Cortex of kidney (tissue), 1 donor: ENCODE results near the gene SLC1A5.

Experiments used
- DNase-seq: peaks from one replicate; lab custom pipeline; 2025; lab: John Stamatoyannopoulos, UW

The SLC1A5 gene

GRCh38 chr19:46742926-46743480 lies 45.4 kb downstream of the SLC1A5 start:
- no peak for DNase-seq

- no peak for DNase-seq
Measured at GRCh38 chr19:46741447-46741846, 46.9 kb downstream of the SLC1A5 start.

GRCh38 chr19:46739290-46739771 lies 49.1 kb downstream of the SLC1A5 start:
- no peak for DNase-seq

GRCh38 chr19:46737761-46738171 lies 50.6 kb downstream of the SLC1A5 start:
- DNase-seq = no peak

GRCh38 chr19:46737298-46737654 lies 51.1 kb downstream of the SLC1A5 start:
- no peak for DNase-seq

GRCh38 chr19:46736531-46737297 lies 51.7 kb downstream of the SLC1A5 start:
- no peak for DNase-seq

- no peak for DNase-seq
Measured at GRCh38 chr19:46733690-46734292, 54.6 kb downstream of the SLC1A5 start.

GRCh38 chr19:46732966-46733689 lies 55.3 kb downstream of the SLC1A5 start:
- DNase-seq = no peak

GRCh38 chr19:46732172-46732938 lies 56.0 kb downstream of the SLC1A5 start:
- no peak for DNase-seq

GRCh38 chr19:46731584-46731983 lies 56.8 kb downstream of the SLC1A5 start:
- no peak for DNase-seq

GRCh38 chr19:46731007-46731501 lies 57.3 kb downstream of the SLC1A5 start:
- no peak for DNase-seq

GRCh38 chr19:46730595-46730994 lies 57.8 kb downstream of the SLC1A5 start:
- DNase-seq = no peak

GRCh38 chr19:46730187-46730586 lies 58.2 kb downstream of the SLC1A5 start:
- no peak for DNase-seq

GRCh38 chr19:46729696-46730095 lies 58.7 kb downstream of the SLC1A5 start:
- no peak for DNase-seq

- no peak for DNase-seq
Measured at GRCh38 chr19:46728693-46729339, 59.6 kb downstream of the SLC1A5 start.

- DNase-seq = no peak
Measured at GRCh38 chr19:46728208-46728607, 60.2 kb downstream of the SLC1A5 start.

GRCh38 chr19:46727757-46728156 lies 60.6 kb downstream of the SLC1A5 start:
- DNase-seq = no peak

GRCh38 chr19:46726971-46727501 lies 61.4 kb downstream of the SLC1A5 start:
- no peak for DNase-seq

- DNase-seq = no peak
Measured at GRCh38 chr19:46726551-46726950, 61.8 kb downstream of the SLC1A5 start.

GRCh38 chr19:46725859-46726393 lies 62.5 kb downstream of the SLC1A5 start:
- no peak for DNase-seq
